AG04450 (cell line): ENCODE results near the gene SOX1. TPM values are rescaled to one million over a fixed set of nuclear protein-coding genes. Genes with fewer than 3 reads are reported as not detected.

ENCODE experiments used
- CTCF ChIA-PET: fragments of 300-600, 350-600 bp; formaldehyde crosslinking; extraction: SDS; loops from one replicate; lab custom pipeline; 2022; ENCODE audit warnings: antibody characterized with exemption, inconsistent platforms; lab: Charles Lee
- POLR2A ChIA-PET: fragments of 350-600 bp; formaldehyde crosslinking; extraction: SDS; loops from one replicate; lab custom pipeline; 2021; ENCODE audit warnings: antibody characterized with exemption, inconsistent platforms; lab: Yijun Ruan, JAX
- DNase-seq: peaks from one replicate; pipeline ENCODE4 v3.0.0-alpha.2; 2011; ENCODE audit warnings: low read depth, low spot score
- H3K27ac ChIP-seq: one replicate; pipeline ENCODE4 v1.5.1; 2012; ENCODE audit warnings: low read depth, low read length, control low read depth
- H3K27me3 ChIP-seq: one replicate; pipeline ENCODE4 v1.6.0; 2012; ENCODE audit warnings: low read length; ENCODE audit not compliant: control insufficient read depth, insufficient read depth
- H3K4me3 ChIP-seq: 2 replicates; pipeline ENCODE4 v1.5.1; 2011; ENCODE audit warnings: mild to moderate bottlenecking, low read depth, low read length, control low read depth
- H3K9me3 ChIP-seq: 2 replicates; pipeline ENCODE4 v1.5.1; 2012; ENCODE audit warnings: low read length; ENCODE audit not compliant: control insufficient read depth, insufficient read depth
- CTCF ChIP-seq: IDR thresholded peaks from 2 replicates; pipeline ENCODE4 v1.5.1; 2011; ENCODE audit warnings: low read depth, low read length, control low read depth, inconsistent platforms
- polyA plus RNA-seq: library from polyadenylated mRNA; depleted of rRNA; stranded (reverse); fragments of >200 nt; gene quantifications from 2 replicates; pipeline ENCODE4 v1.2.3, GENCODE V29; 2011

Gene SOX1
- polyA plus RNA-seq, 1 experiment = not detected

- DNase-seq = no peak
- TF ChIP-seq CTCF = no peak
- Histone ChIP-seq H3K27me3 (no peaks in the 10 kb centered on the region), H3K4me3 (no peak overlapping the region), H3K27ac (no peak overlapping the region), H3K9me3 (peaks cover 44% of the 10 kb centered on the region)
- CTCF ChIA-PET = no interaction called here
- POLR2A ChIA-PET = no interaction called here
These were observed 44.4 kb downstream of the SOX1 start for GRCh38 chr13:112111239-112111857.

GRCh38 chr13:112112534-112113276 lies 45.8 kb downstream of the SOX1 start:
- POLR2A ChIA-PET = no interaction called here

GRCh38 chr13:112113348-112113747 lies 46.4 kb downstream of the SOX1 start:
- Histone ChIP-seq H3K4me3 (no peak overlapping the region), H3K27ac (no peak overlapping the region), H3K27me3 (no peaks in the 10 kb centered on the region), H3K9me3 (peaks cover 57% of the 10 kb centered on the region)
- POLR2A ChIA-PET = no interaction called here
- CTCF ChIA-PET = no interaction called here
- DNase-seq = no peak
- no peak for TF ChIP-seq CTCF

More at GRCh38 chr13:112112534-112113276, 45.8 kb downstream of the SOX1 start:
- DNase-seq = no peak
- Histone ChIP-seq H3K27me3 (no peaks in the 10 kb centered on the region), H3K9me3 (peaks cover 54% of the 10 kb centered on the region), H3K4me3 (no peak overlapping the region), H3K27ac (no peak overlapping the region)
- no peak for TF ChIP-seq CTCF
- CTCF ChIA-PET = no interaction called here

- Histone ChIP-seq H3K4me3 (no peak overlapping the region), H3K27me3 (no peaks in the 10 kb centered on the region), H3K9me3 (peaks cover 60% of the 10 kb centered on the region), H3K27ac (no peak overlapping the region)
- CTCF ChIA-PET = no interaction called here
- DNase-seq = no peak
- no peak for TF ChIP-seq CTCF
- POLR2A ChIA-PET = no interaction called here
These were observed 46.9 kb downstream of the SOX1 start for GRCh38 chr13:112113851-112114250.

- ChIA-PET CTCF (no interaction called here), POLR2A (no interaction called here)
- no peak for DNase-seq
- Histone ChIP-seq H3K27ac (no peak overlapping the region), H3K9me3 (peaks cover 65% of the 10 kb centered on the region), H3K27me3 (no peaks in the 10 kb centered on the region), H3K4me3 (no peak overlapping the region)
- TF ChIP-seq CTCF = no peak
These were observed 47.4 kb downstream of the SOX1 start for GRCh38 chr13:112114391-112114790.
